CD14-positive monocyte (primary cell): ENCODE results near the gene ARVCF. TPM values are rescaled to one million over a fixed set of nuclear protein-coding genes. Genes with fewer than 3 reads are reported as not detected.

Experiments used
- DNase-seq, 3 donors: peaks; one replicate each; pipeline ENCODE4 v3.0.0-alpha.2; 2011 to 2022
- H2AFZ ChIP-seq: 2 replicates; pipeline ENCODE4 v1.6.0; 2012; ENCODE audit warnings: mild to moderate bottlenecking, low read depth, low read length, inconsistent platforms; ENCODE audit not compliant: insufficient read depth, poor library complexity, severe bottlenecking
- H3K27ac ChIP-seq, 2 donors: 1 replicate in 1 of 2; 2 replicates in 1 of 2; pipeline ENCODE4 v1.5.1; 2012 to 2013; ENCODE audit warnings: low read length in 2 of 2, control low read depth in 1 of 2, inconsistent platforms in 1 of 2, low read depth in 1 of 2, mild to moderate bottlenecking in 1 of 2
- H3K27me3 ChIP-seq, 2 donors: one replicate each; pipeline versions ENCODE4 v1.6.0 to v1.6.1; 2011 to 2013; ENCODE audit warnings: low read length in 2 of 2; ENCODE audit not compliant: control insufficient read depth in 2 of 2, insufficient read depth in 2 of 2
- H3K36me3 ChIP-seq, 2 donors: replicated peaks in 1 of 2; 1 replicate in 1 of 2; 2 replicates in 1 of 2; pipeline versions ENCODE4 v1.5.1 to v1.6.1; 2012 to 2013; ENCODE audit warnings: low read length in 2 of 2, control low read depth in 1 of 2, inconsistent platforms in 1 of 2, mild to moderate bottlenecking in 1 of 2; ENCODE audit not compliant: insufficient read depth in 2 of 2, control insufficient read depth in 1 of 2
- H3K4me1 ChIP-seq, 2 donors: 1 replicate in 1 of 2; 2 replicates in 1 of 2; pipeline versions ENCODE4 v1.5.1 to v1.6.1; 2012 to 2013; ENCODE audit warnings: low read length in 2 of 2, control low read depth in 1 of 2, inconsistent platforms in 1 of 2, mild to moderate bottlenecking in 1 of 2, moderate library complexity in 1 of 2; ENCODE audit not compliant: insufficient read depth in 2 of 2, control insufficient read depth in 1 of 2
- H3K4me2 ChIP-seq: replicated peaks from 2 replicates; pipeline ENCODE3; 2012; ENCODE audit warnings: low read length, moderate library complexity, mild to moderate bottlenecking; ENCODE audit not compliant: poor library complexity, severe bottlenecking; ENCODE audit errors: extremely low read depth
- H3K4me3 ChIP-seq, 3 experiments: fragments of 200-600 bp in 1 of 3; sonication (generic) in 1 of 3; replicated peaks in 1 of 3; 1 replicate in 2 of 3; 2 replicates in 1 of 3; pipeline ENCODE4 v1.5.1; 2011 to 2013; ENCODE audit warnings: low read length in 3 of 3, mild to moderate bottlenecking in 3 of 3, control low read depth in 2 of 3, low read depth in 2 of 3, inconsistent platforms in 1 of 3, moderate library complexity in 1 of 3
- H3K79me2 ChIP-seq: 2 replicates; pipeline ENCODE4 v1.6.0; 2012; ENCODE audit warnings: mild to moderate bottlenecking, control low read depth, inconsistent platforms, low read length, moderate library complexity; ENCODE audit not compliant: insufficient read depth
- H3K9ac ChIP-seq: 2 replicates; pipeline ENCODE4 v1.6.0; 2017; ENCODE audit warnings: low read length, mild to moderate bottlenecking; ENCODE audit not compliant: insufficient read depth, poor library complexity, severe bottlenecking
- H3K9me3 ChIP-seq, 2 donors: replicated peaks in 1 of 2; 1 replicate in 1 of 2; 2 replicates in 1 of 2; pipeline versions ENCODE4 v1.5.1 to v1.6.1; 2012 to 2013; ENCODE audit warnings: low read length in 2 of 2, control low read depth in 1 of 2; ENCODE audit not compliant: control insufficient read depth in 1 of 2, insufficient read depth in 1 of 2
- H4K20me1 ChIP-seq: 2 replicates; pipeline ENCODE4 v1.6.0; 2012; ENCODE audit warnings: mild to moderate bottlenecking, low read length, control low read depth, moderate library complexity; ENCODE audit not compliant: insufficient read depth
- H3K27ac Mint-ChIP-seq, 7 donors: one replicate each; pipeline ENCODE4 v1.8.0; 2020; ENCODE audit warnings: mild to moderate bottlenecking in 7 of 7, mixed read lengths in 7 of 7, moderate library complexity in 6 of 7, inconsistent platforms in 2 of 7
- H3K27me3 Mint-ChIP-seq, 3 donors: one replicate each; pipeline ENCODE4 v1.8.0; 2021 to 2022; ENCODE audit warnings: low read depth in 3 of 3, mild to moderate bottlenecking in 3 of 3, mixed read lengths in 3 of 3, moderate library complexity in 3 of 3, inconsistent platforms in 1 of 3
- H3K36me3 Mint-ChIP-seq, 2 donors: one replicate each; pipeline ENCODE4 v1.8.0; 2020; ENCODE audit warnings: mixed read lengths in 2 of 2, inconsistent platforms in 1 of 2, mild to moderate bottlenecking in 1 of 2
- H3K4me1 Mint-ChIP-seq: one replicate; pipeline ENCODE4 v1.8.0; 2020; ENCODE audit warnings: mild to moderate bottlenecking, mixed read lengths
- H3K4me3 Mint-ChIP-seq, 2 donors: one replicate each; pipeline ENCODE4 v1.8.0; 2020; ENCODE audit warnings: mild to moderate bottlenecking in 2 of 2, mixed read lengths in 2 of 2, moderate library complexity in 1 of 2
- H3K9me3 Mint-ChIP-seq, 7 donors: one replicate each; pipeline ENCODE4 v1.8.0; 2020 to 2022; ENCODE audit warnings: mixed read lengths in 7 of 7, mild to moderate bottlenecking in 6 of 7, moderate library complexity in 6 of 7, inconsistent platforms in 2 of 7
- WGBS: methylation state at CpG from one replicate; pipeline ENCODE4 v1.1.5; 2013; ENCODE audit warnings: missing lambda C conversion rate; ENCODE audit not compliant: insufficient coverage; 5-methylcytosine and 5-hydroxymethylcytosine counted together
- intact Hi-C, 2 donors: fragments of 100-400 bp; cut with micrococcal nuclease; formaldehyde crosslinking; loops; one replicate each; pipeline versions ENCODE4 v1.15.0 to v1.15.1; 2023
- polyA plus RNA-seq, 3 donors: library from polyadenylated mRNA; depleted of rRNA in 1 of 3; unstranded in 2 of 3; stranded (reverse) in 1 of 3; fragments of 300-500 nt in 2 of 3; fragments of >200 nt in 1 of 3; fragmentation: Illumina TruSeq in 2 of 3; gene quantifications; 1 replicate in 2 of 3; 2 replicates in 1 of 3; pipeline ENCODE4 v1.2.3, GENCODE V29; 2012 to 2021
- small RNA-seq: library from RNA; depleted of rRNA; stranded (forward); fragments of <200 nt; gene quantifications from one replicate; pipeline ENCODE3, GENCODE V24; 2012; ENCODE audit warnings: low read depth; ENCODE audit not compliant: insufficient read length
- TF ChIP-seq, protein P1 (sequence below): fragments of 200-600 bp; IDR thresholded peaks from one replicate; pipeline ENCODE4 v1.8.0; 2022; ENCODE audit warnings: antibody characterized with exemption, mild to moderate bottlenecking

ARVCF gene
- polyA plus RNA-seq, 3 donors: 0.31 to 2.6 (median 0.44) TPM

DNA sequence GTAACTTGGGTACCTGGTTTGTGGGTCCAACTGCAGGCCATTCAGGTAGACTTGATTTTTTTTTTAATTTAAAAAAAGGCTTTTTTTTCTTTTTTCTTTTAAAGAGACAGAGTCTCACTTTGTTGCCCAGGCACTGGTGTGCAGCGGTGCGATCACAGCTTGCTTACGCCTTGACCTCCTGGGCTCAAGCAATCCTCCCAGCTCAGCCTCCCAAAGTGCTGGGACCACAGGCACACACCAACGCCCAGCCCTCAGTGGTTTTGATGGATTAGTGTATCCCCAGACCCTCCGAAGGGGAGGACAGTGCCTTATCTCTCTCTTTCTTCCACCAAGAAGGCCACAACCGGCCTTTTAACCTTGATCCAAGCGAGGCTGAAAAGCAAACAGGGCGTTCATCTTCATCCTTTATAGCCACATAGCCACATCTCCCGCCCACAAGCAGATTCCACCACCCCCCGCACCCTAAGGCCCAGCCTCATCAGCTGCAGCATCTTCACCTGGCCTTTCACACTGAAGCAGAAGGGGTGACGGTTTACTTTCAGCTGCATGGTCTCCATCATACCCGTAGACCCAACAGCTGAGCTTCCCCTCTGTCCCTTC, 92.6 kb downstream of the ARVCF start:
- H3K9me3 Mint-ChIP-seq: no peaks in the 10 kb centered on the region
- no peak overlapping the region for H3K9ac ChIP-seq
- H3K4me3 ChIP-seq: no peak overlapping the region
- H4K20me1 ChIP-seq: peaks cover 26% of the 10 kb centered on the region
- no peak overlapping the region for H3K4me3 Mint-ChIP-seq
- H3K79me2 ChIP-seq: no peaks in the 10 kb centered on the region
- H3K9me3 ChIP-seq: no peaks in the 10 kb centered on the region
- no peak overlapping the region for H3K27ac Mint-ChIP-seq
- H2AFZ ChIP-seq: no peak overlapping the region
- peaks cover 29 to 51% of the 10 kb centered on the region in 2 donors for H3K36me3 ChIP-seq
- H3K4me1 ChIP-seq: peaks cover 6 to 9% of the 10 kb centered on the region in 2 donors
- H3K27ac ChIP-seq: no peak overlapping the region
- no peaks in the 10 kb centered on the region for H3K27me3 ChIP-seq
- peaks cover 0 to 3% (median 0%) of the 10 kb centered on the region in 3 donors for H3K27me3 Mint-ChIP-seq
- H3K4me1 Mint-ChIP-seq: peaks cover 9% of the 10 kb centered on the region
- 89% methylated on average over 10 of the region's 12 CpGs for WGBS
- H3K4me2 ChIP-seq: no peak overlapping the region
- no peak for DNase-seq
- intact Hi-C loops: no loop called here
- TF ChIP-seq, protein P1, sequence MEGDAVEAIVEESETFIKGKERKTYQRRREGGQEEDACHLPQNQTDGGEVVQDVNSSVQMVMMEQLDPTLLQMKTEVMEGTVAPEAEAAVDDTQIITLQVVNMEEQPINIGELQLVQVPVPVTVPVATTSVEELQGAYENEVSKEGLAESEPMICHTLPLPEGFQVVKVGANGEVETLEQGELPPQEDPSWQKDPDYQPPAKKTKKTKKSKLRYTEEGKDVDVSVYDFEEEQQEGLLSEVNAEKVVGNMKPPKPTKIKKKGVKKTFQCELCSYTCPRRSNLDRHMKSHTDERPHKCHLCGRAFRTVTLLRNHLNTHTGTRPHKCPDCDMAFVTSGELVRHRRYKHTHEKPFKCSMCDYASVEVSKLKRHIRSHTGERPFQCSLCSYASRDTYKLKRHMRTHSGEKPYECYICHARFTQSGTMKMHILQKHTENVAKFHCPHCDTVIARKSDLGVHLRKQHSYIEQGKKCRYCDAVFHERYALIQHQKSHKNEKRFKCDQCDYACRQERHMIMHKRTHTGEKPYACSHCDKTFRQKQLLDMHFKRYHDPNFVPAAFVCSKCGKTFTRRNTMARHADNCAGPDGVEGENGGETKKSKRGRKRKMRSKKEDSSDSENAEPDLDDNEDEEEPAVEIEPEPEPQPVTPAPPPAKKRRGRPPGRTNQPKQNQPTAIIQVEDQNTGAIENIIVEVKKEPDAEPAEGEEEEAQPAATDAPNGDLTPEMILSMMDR: no peak
- peaks cover 33 to 62% of the 10 kb centered on the region in 2 donors for H3K36me3 Mint-ChIP-seq

DNA sequence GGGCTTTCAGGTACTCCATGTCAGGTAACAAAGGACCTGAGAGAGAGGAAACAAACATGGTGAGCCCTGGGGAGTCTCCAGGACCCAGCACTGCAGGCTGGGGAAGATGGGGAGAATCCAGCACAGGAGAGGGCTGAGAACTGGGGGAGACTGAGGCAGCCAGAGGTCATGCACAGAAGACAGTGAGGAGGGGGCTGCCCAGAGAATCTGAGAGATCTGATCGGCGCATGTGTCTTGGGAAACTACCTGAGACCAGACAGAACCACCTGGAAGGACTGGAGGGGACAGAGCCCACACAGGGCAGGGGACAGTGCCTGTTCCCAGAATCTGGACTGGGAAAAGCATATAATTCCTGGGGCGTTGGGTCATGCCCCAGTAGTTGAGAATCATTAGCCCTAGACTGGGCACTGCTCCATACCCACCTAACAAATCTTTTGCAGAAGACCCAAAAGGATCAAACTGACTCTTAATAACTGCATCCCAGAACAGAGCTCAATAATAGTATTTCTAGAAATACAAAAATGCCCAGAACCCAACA, 95.0 kb downstream of the ARVCF start:
- Histone ChIP-seq H3K9me3 (no peaks in the 10 kb centered on the region), H3K79me2 (no peaks in the 10 kb centered on the region), H3K4me3 (no peak overlapping the region), H3K4me1 (no peaks in the 10 kb centered on the region), H2AFZ (no peak overlapping the region), H3K9ac (no peak overlapping the region), H3K27me3 (no peaks in the 10 kb centered on the region), H4K20me1 (peaks cover 30% of the 10 kb centered on the region), H3K36me3 (peaks cover 53 to 70% of the 10 kb centered on the region in 2 donors), H3K27ac (no peak overlapping the region), H3K4me2 (no peak overlapping the region)
- H3K36me3 Mint-ChIP-seq: peaks cover 45 to 79% of the 10 kb centered on the region in 2 donors
- intact Hi-C loops: no loop called here
- peaks cover 0 to 3% (median 0%) of the 10 kb centered on the region in 3 donors for H3K27me3 Mint-ChIP-seq
- no peak overlapping the region for H3K4me3 Mint-ChIP-seq
- no peak for DNase-seq
- TF ChIP-seq, protein P1: no peak
- H3K9me3 Mint-ChIP-seq: no peaks in the 10 kb centered on the region
- H3K27ac Mint-ChIP-seq: peak overlapping the region in 2 of 7 donors; percentile 27 to 74
- peaks cover 3% of the 10 kb centered on the region for H3K4me1 Mint-ChIP-seq
- 100% methylated on average over 3 of the region's 3 CpGs for WGBS

Small RNA genes lying within 50 kb of the gene (small RNA-seq; reads per million reads assigned to genes)
- 16.5 reads per million, percentile 85 among the genes with 10 or more reads in this experiment for gene MIR185

Other genes starting within 250 kb of the ARVCF start
- 1 to 10 TPM; 3.4 to 6.0 (median 4.8) TPM for gene GNB1L, start 161.9 kb downstream of the ARVCF start, polyA plus RNA-seq
- gene RTL10, start 161.9 kb downstream of the ARVCF start, polyA plus RNA-seq: 1 to 10 TPM; 1.4 to 6.5 (median 1.5) TPM
- 100 to 1,000 TPM; 314 to 400 (median 329) TPM for gene COMT, start 75.1 kb downstream of the ARVCF start, polyA plus RNA-seq
- gene TXNRD2, start 75.0 kb downstream of the ARVCF start, polyA plus RNA-seq: 10 to 100 TPM; 24.9 to 54.9 (median 30.8) TPM
- gene TANGO2, start 4.3 kb upstream of the ARVCF start, polyA plus RNA-seq: 10 to 100 TPM; 56.4 to 94.9 (median 58.2) TPM
- 10 to 100 TPM in 1 of 3 donors, 1 to 10 TPM in 2; 1.2 to 18.7 (median 1.4) TPM for gene DGCR8, start 63.4 kb upstream of the ARVCF start, polyA plus RNA-seq
- gene RANBP1, start 99.3 kb upstream of the ARVCF start, polyA plus RNA-seq: 10 to 100 TPM; 45.0 to 52.3 (median 47.4) TPM
- 100 to 1,000 TPM in 1 of 3 donors, 10 to 100 TPM in 2; 20.1 to 121 (median 23.5) TPM for gene TRMT2A, start 100.4 kb upstream of the ARVCF start, polyA plus RNA-seq
- 10 to 100 TPM in 1 of 3 donors, 1 to 10 TPM in 1, under 1 TPM in 1; 0.73 to 76.3 (median 1.1) TPM for gene ZDHHC8, start 115.0 kb upstream of the ARVCF start, polyA plus RNA-seq
- gene CCDC188, start 134.2 kb upstream of the ARVCF start, polyA plus RNA-seq: under 1 TPM in 1 of 3 donors, not detected in 2; 0.15 TPM